A673 (cell line): Measurements from ENCODE around the gene C11orf16. TPM values are rescaled to one million over a fixed set of nuclear protein-coding genes. Genes with fewer than 3 reads are reported as not detected.
A peak's percentile ranks its signal among the peaks of the same experiment; 100 is the strongest.

Experiments used
- BruUV-seq: library from RNA; stranded (reverse); fragments of 400-500 nt; replicated peaks from 2 replicates; lab custom pipeline; 2021; lab: Mats Ljungman, UMichigan
- CTCF ChIA-PET: fragments of 300-600 bp; sonication (Branson Sonifier 250); formaldehyde crosslinking; loops from one replicate; lab custom pipeline; 2022; ENCODE audit warnings: antibody characterized with exemption; lab: Charles Lee
- POLR2A ChIA-PET: fragments of 300-600 bp; sonication (Branson Sonifier 250); formaldehyde crosslinking; loops from one replicate; lab custom pipeline; 2022; ENCODE audit warnings: antibody characterized with exemption; ENCODE audit not compliant: low non-redundant PET; lab: Charles Lee
- DNase-seq: peaks from one replicate; pipeline ENCODE4 v3.0.0-alpha.2; 2015; ENCODE audit warnings: low spot score
- H3K27ac ChIP-seq: fragments of 200-600 bp; sonication (generic); 2 replicates; pipeline ENCODE4 v1.5.1; 2016; ENCODE audit warnings: mixed run types, low read depth, mild to moderate bottlenecking, mixed read lengths, antibody characterized with exemption, low read length; ENCODE audit not compliant: poor library complexity, severe bottlenecking
- H3K27me3 ChIP-seq: fragments of 200-600 bp; sonication (generic); replicated peaks from 2 replicates; pipeline ENCODE4 v1.6.1; 2017; ENCODE audit warnings: mixed run types, low read depth, mild to moderate bottlenecking, mixed read lengths, antibody characterized with exemption, low read length; ENCODE audit not compliant: insufficient read depth, poor library complexity
- H3K36me3 ChIP-seq: fragments of 200-600 bp; sonication (generic); 2 replicates; pipeline ENCODE4 v1.6.1; 2016; ENCODE audit warnings: mixed run types, mild to moderate bottlenecking, mixed read lengths, antibody characterized with exemption, low read length; ENCODE audit not compliant: insufficient read depth, poor library complexity, severe bottlenecking
- H3K4me1 ChIP-seq: fragments of 200-600 bp; sonication (generic); 2 replicates; pipeline ENCODE4 v1.6.1; 2017; ENCODE audit warnings: mixed run types, mild to moderate bottlenecking, mixed read lengths, antibody characterized with exemption, low read length; ENCODE audit not compliant: insufficient read depth, poor library complexity, severe bottlenecking
- H3K4me3 ChIP-seq: fragments of 200-600 bp; sonication (generic); 2 replicates; pipeline ENCODE4 v1.5.1; 2016; ENCODE audit warnings: low read depth, mixed run types, mild to moderate bottlenecking, mixed read lengths, low read length; ENCODE audit not compliant: poor library complexity, severe bottlenecking
- H3K9me3 ChIP-seq: fragments of 200-600 bp; sonication (generic); 2 replicates; pipeline ENCODE4 v1.6.1; 2016; ENCODE audit warnings: mixed run types, low read depth, mild to moderate bottlenecking, mixed read lengths, antibody characterized with exemption, low read length; ENCODE audit not compliant: poor library complexity, severe bottlenecking
- CTCF ChIP-seq: fragments of 300-800, 200-600 bp; sonication (generic); conservative IDR thresholded peaks from 2 replicates; pipeline ENCODE4 v1.5.1; 2017; ENCODE audit warnings: low read depth, mild to moderate bottlenecking, antibody characterized with exemption, low read length, moderate library complexity, mixed read lengths
- EZH2 ChIP-seq: fragments of 200-600 bp; sonication (generic); IDR thresholded peaks from 2 replicates; pipeline ENCODE4 v1.6.1; 2017; ENCODE audit warnings: borderline replicate concordance, low read depth, mild to moderate bottlenecking, mixed read lengths, antibody characterized with exemption, low read length; ENCODE audit not compliant: poor library complexity, severe bottlenecking
- intact Hi-C: fragments of 100-400 bp; cut with micrococcal nuclease; formaldehyde crosslinking; loops from one replicate; pipeline ENCODE4 v1.10.0; 2022; ENCODE audit not compliant: unreplicated experiment
- total RNA-seq: library from RNA; stranded (reverse); gene quantifications from 2 replicates; pipeline ENCODE4 v1.2.3, GENCODE V29; 2021

Gene C11orf16
- total RNA-seq, 1 experiment from 2014 or later: not detected

- H3K4me1 ChIP-seq: no peaks in the 10 kb centered on the region
- peak within 1 kb of the TSS; percentile 73 for H3K27ac ChIP-seq
- DNase-seq: peak; percentile 76
- no peaks in the 10 kb centered on the region for H3K36me3 ChIP-seq
- ChIA-PET POLR2A (no interaction called here), CTCF (no interaction called here)
- intact Hi-C loops: loop anchor here (2.0 to 10.0 kb wide), 2 partner anchors 54 to 280 kb away; partner anchors contain the start of genes AKIP1, RPL27A and TRIM66
- TF ChIP-seq CTCF (no peak), EZH2 (no peak)
- no peaks in the 10 kb centered on the region for H3K27me3 ChIP-seq
- no peaks in the 10 kb centered on the region for H3K9me3 ChIP-seq
- H3K4me3 ChIP-seq: peak within 1 kb of the TSS; percentile 92
- BruUV-seq: TSS peak; percentile 72
Measured at GRCh38 chr11:8964324-8965320, 31.9 kb upstream of the C11orf16 start, which contains the start of gene TMEM9B. TMEM9B (minus strand) TSS chr11:8964442; CDS start chr11:8964313, 129 bp downstream.

- H3K9me3 ChIP-seq: no peaks in the 10 kb centered on the region
- intact Hi-C loops: loop anchor here (2.0 to 10.0 kb wide), 2 partner anchors 53 to 279 kb away; partner anchors contain the start of genes AKIP1, RPL27A and TRIM66
- DNase-seq: no peak
- no TSS peak for BruUV-seq
- peak overlapping the region; percentile 73 for H3K27ac ChIP-seq
- ChIA-PET POLR2A (no interaction called here), CTCF (no interaction called here)
- TF ChIP-seq EZH2 (no peak), CTCF (no peak)
- H3K4me1 ChIP-seq: no peaks in the 10 kb centered on the region
- no peaks in the 10 kb centered on the region for H3K27me3 ChIP-seq
- no peaks in the 10 kb centered on the region for H3K36me3 ChIP-seq
- peak overlapping the region; percentile 92 for H3K4me3 ChIP-seq
Measured at GRCh38 chr11:8963569-8964323, 31.0 kb upstream of the C11orf16 start.

- BruUV-seq: TSS peak; percentile 33
- ChIA-PET CTCF (no interaction called here), POLR2A (no interaction called here)
- Histone ChIP-seq H3K4me3 (peak overlapping the region; percentile 92), H3K9me3 (no peaks in the 10 kb centered on the region), H3K27me3 (no peaks in the 10 kb centered on the region), H3K4me1 (no peaks in the 10 kb centered on the region), H3K27ac (no peak overlapping the region), H3K36me3 (no peaks in the 10 kb centered on the region)
- TF ChIP-seq EZH2 (no peak), CTCF (no peak)
- intact Hi-C loops: loop anchor here (10.0 kb wide), 1 partner anchor 278 kb away; the partner anchor contains the start of genes RPL27A and TRIM66
- DNase-seq: no peak
Measured at GRCh38 chr11:8962841-8963240, 30.1 kb upstream of the C11orf16 start.
